SJCRH30 (cell line): ENCODE results near the gene AGAP1. TPM values are rescaled to one million over a fixed set of nuclear protein-coding genes. Genes with fewer than 3 reads are reported as not detected.
A peak's percentile ranks its signal among the peaks of the same experiment; 100 is the strongest.

Source experiments
- DNase-seq, 2 experiments: peaks; one replicate each; pipeline ENCODE4 v3.0.0-alpha.2; 2015 to 2020
- H3K27ac ChIP-seq: fragments of 250-450 bp; sonication (Bioruptor Pico); 2 replicates; pipeline ENCODE4 v1.5.1; 2020; ENCODE audit warnings: mild to moderate bottlenecking, moderate library complexity
- H3K27me3 ChIP-seq: fragments of 250-450 bp; sonication (Bioruptor Pico); 2 replicates; pipeline ENCODE4 v1.5.1; 2020; ENCODE audit warnings: mild to moderate bottlenecking, moderate library complexity
- H3K36me3 ChIP-seq: fragments of 250-450 bp; sonication (Bioruptor Pico); 2 replicates; pipeline ENCODE4 v1.5.1; 2020; ENCODE audit warnings: mild to moderate bottlenecking, moderate library complexity
- H3K4me1 ChIP-seq: fragments of 250-450 bp; sonication (Bioruptor Pico); 2 replicates; pipeline ENCODE4 v1.5.1; 2020; ENCODE audit warnings: mild to moderate bottlenecking, moderate library complexity
- H3K4me3 ChIP-seq: fragments of 250-450 bp; sonication (Bioruptor Pico); 2 replicates; pipeline ENCODE4 v1.5.1; 2020; ENCODE audit warnings: mild to moderate bottlenecking, moderate library complexity
- H3K9me3 ChIP-seq: fragments of 250-450 bp; sonication (Bioruptor Pico); replicated peaks from 2 replicates; pipeline ENCODE4 v1.5.1; 2020; ENCODE audit warnings: mild to moderate bottlenecking, moderate library complexity
- total RNA-seq: library from RNA; depleted of rRNA; stranded (reverse); fragments of >200 nt; shearing (Covaris generic); gene quantifications from 2 replicates; pipeline ENCODE4 v1.2.3, GENCODE V29; 2014

Gene AGAP1
- total RNA-seq, 1 experiment from 2014 or later, result 27.8 TPM

- Histone ChIP-seq H3K27ac (no peak overlapping the region), H3K36me3 (no peaks in the 10 kb centered on the region; the same call in 1 of the 2 replicates), H3K4me1 (no peaks in the 10 kb centered on the region), H3K27me3 (no peaks in the 10 kb centered on the region), H3K9me3 (no peaks in the 10 kb centered on the region), H3K4me3 (no peak overlapping the region)
- no peak for DNase-seq
Measured at GRCh38 chr2:235879116-235879515, 385.3 kb downstream of the AGAP1 start.

GRCh38 chr2:235883675-235884074, 389.8 kb downstream of the AGAP1 start:
- no peak overlapping the region for H3K4me3 ChIP-seq
- no peaks in the 10 kb centered on the region for H3K27me3 ChIP-seq
- H3K27ac ChIP-seq, result no peak overlapping the region
- H3K36me3 ChIP-seq, result peaks cover 4% of the 10 kb centered on the region; the same call in 1 of the 2 replicates
- H3K4me1 ChIP-seq, result no peaks in the 10 kb centered on the region
- no peak for DNase-seq
- H3K9me3 ChIP-seq, result no peaks in the 10 kb centered on the region

- Histone ChIP-seq H3K36me3 (peaks cover 9% of the 10 kb centered on the region; the same call in 1 of the 2 replicates), H3K27me3 (no peaks in the 10 kb centered on the region), H3K27ac (no peak overlapping the region), H3K4me3 (no peak overlapping the region), H3K4me1 (no peaks in the 10 kb centered on the region), H3K9me3 (no peaks in the 10 kb centered on the region)
- DNase-seq, result no peak
Measured at GRCh38 chr2:235889302-235889630, 395.4 kb downstream of the AGAP1 start.

- Histone ChIP-seq H3K36me3 (0 out of 2 replicates have a peak, but pooled peaks cover 5% of the 10 kb centered on the region), H3K27me3 (no peaks in the 10 kb centered on the region), H3K27ac (no peak overlapping the region), H3K4me3 (no peak overlapping the region), H3K9me3 (no peaks in the 10 kb centered on the region), H3K4me1 (no peaks in the 10 kb centered on the region)
- DNase-seq, result no peak
Measured at GRCh38 chr2:235893129-235893698, 399.4 kb downstream of the AGAP1 start.

- Histone ChIP-seq H3K36me3 (0 out of 2 replicates have a peak, but pooled peaks cover 5% of the 10 kb centered on the region), H3K4me3 (no peak overlapping the region), H3K9me3 (no peaks in the 10 kb centered on the region), H3K4me1 (no peaks in the 10 kb centered on the region), H3K27me3 (no peaks in the 10 kb centered on the region), H3K27ac (no peak overlapping the region)
- no peak for DNase-seq
Measured at GRCh38 chr2:235894839-235895238, 401.0 kb downstream of the AGAP1 start.

- 0 out of 2 replicates have a peak, but pooled peaks cover 5% of the 10 kb centered on the region for H3K36me3 ChIP-seq
- no peak overlapping the region for H3K27ac ChIP-seq
- no peaks in the 10 kb centered on the region for H3K9me3 ChIP-seq
- DNase-seq, result no peak
- no peaks in the 10 kb centered on the region for H3K27me3 ChIP-seq
- no peaks in the 10 kb centered on the region for H3K4me1 ChIP-seq
- no peak overlapping the region for H3K4me3 ChIP-seq
Measured at GRCh38 chr2:235896061-235896460, 402.2 kb downstream of the AGAP1 start.

GRCh38 chr2:235897992-235898391, 404.1 kb downstream of the AGAP1 start:
- Histone ChIP-seq H3K27ac (no peak overlapping the region), H3K4me1 (no peaks in the 10 kb centered on the region), H3K9me3 (no peaks in the 10 kb centered on the region), H3K27me3 (no peaks in the 10 kb centered on the region), H3K36me3 (0 out of 2 replicates have a peak, but pooled peaks cover 5% of the 10 kb centered on the region), H3K4me3 (no peak overlapping the region)
- no peak for DNase-seq

GRCh38 chr2:235898766-235899165, 404.9 kb downstream of the AGAP1 start:
- no peak overlapping the region for H3K4me3 ChIP-seq
- no peaks in the 10 kb centered on the region for H3K27me3 ChIP-seq
- H3K4me1 ChIP-seq, result no peaks in the 10 kb centered on the region
- no peak overlapping the region for H3K27ac ChIP-seq
- DNase-seq, result no peak
- H3K9me3 ChIP-seq, result no peaks in the 10 kb centered on the region
- H3K36me3 ChIP-seq, result 0 out of 2 replicates have a peak, but pooled peaks cover under 1% of the 10 kb centered on the region

GRCh38 chr2:235900631-235901030, 406.8 kb downstream of the AGAP1 start:
- Histone ChIP-seq H3K36me3 (no peaks in the 10 kb centered on the region), H3K4me3 (no peak overlapping the region), H3K27ac (no peak overlapping the region), H3K9me3 (no peaks in the 10 kb centered on the region), H3K4me1 (no peaks in the 10 kb centered on the region), H3K27me3 (no peaks in the 10 kb centered on the region)
- no peak for DNase-seq

GRCh38 chr2:235901243-235901642, 407.4 kb downstream of the AGAP1 start:
- Histone ChIP-seq H3K27me3 (no peaks in the 10 kb centered on the region), H3K4me3 (no peak overlapping the region), H3K36me3 (no peaks in the 10 kb centered on the region; the same call in 1 of the 2 replicates), H3K27ac (no peak overlapping the region), H3K9me3 (no peaks in the 10 kb centered on the region), H3K4me1 (no peaks in the 10 kb centered on the region)
- DNase-seq, result no peak

GRCh38 chr2:235903782-235904584, 410.1 kb downstream of the AGAP1 start:
- no peaks in the 10 kb centered on the region; the same call in 1 of the 2 replicates for H3K36me3 ChIP-seq
- peaks cover 10% of the 10 kb centered on the region for H3K4me1 ChIP-seq
- DNase-seq, result no peak
- no peak overlapping the region for H3K27ac ChIP-seq
- no peak overlapping the region for H3K4me3 ChIP-seq
- no peaks in the 10 kb centered on the region for H3K9me3 ChIP-seq
- no peaks in the 10 kb centered on the region for H3K27me3 ChIP-seq

GRCh38 chr2:235904585-235904931, 410.7 kb downstream of the AGAP1 start:
- no peak for DNase-seq
- no peaks in the 10 kb centered on the region for H3K27me3 ChIP-seq

GRCh38 chr2:235908826-235909225, 415.0 kb downstream of the AGAP1 start:
- no peak overlapping the region for H3K4me3 ChIP-seq
- H3K27me3 ChIP-seq, result no peaks in the 10 kb centered on the region
- peak; percentile 65 to 89 for DNase-seq

More at GRCh38 chr2:235904585-235904931, 410.7 kb downstream of the AGAP1 start:
- no peaks in the 10 kb centered on the region for H3K9me3 ChIP-seq
- no peak overlapping the region for H3K4me3 ChIP-seq
- H3K27ac ChIP-seq, result no peak overlapping the region
- no peaks in the 10 kb centered on the region; the same call in 1 of the 2 replicates for H3K36me3 ChIP-seq
- H3K4me1 ChIP-seq, result peaks cover 16% of the 10 kb centered on the region

GRCh38 chr2:235909358-235909757, 415.5 kb downstream of the AGAP1 start:
- Histone ChIP-seq H3K27ac (no peak overlapping the region), H3K4me1 (peaks cover 17% of the 10 kb centered on the region), H3K36me3 (peaks cover 6% of the 10 kb centered on the region), H3K4me3 (no peak overlapping the region), H3K27me3 (no peaks in the 10 kb centered on the region), H3K9me3 (no peaks in the 10 kb centered on the region)
- no peak for DNase-seq

More at GRCh38 chr2:235908826-235909225, 415.0 kb downstream of the AGAP1 start:
- H3K9me3 ChIP-seq, result no peaks in the 10 kb centered on the region
- H3K4me1 ChIP-seq, result peaks cover 17% of the 10 kb centered on the region
- peaks cover 6% of the 10 kb centered on the region for H3K36me3 ChIP-seq
- H3K27ac ChIP-seq, result no peak overlapping the region

- Histone ChIP-seq H3K36me3 (peaks cover 10% of the 10 kb centered on the region), H3K27ac (no peak overlapping the region), H3K9me3 (no peaks in the 10 kb centered on the region), H3K4me3 (no peak overlapping the region), H3K4me1 (peaks cover 17% of the 10 kb centered on the region), H3K27me3 (no peaks in the 10 kb centered on the region)
- DNase-seq, result no peak
Measured at GRCh38 chr2:235910067-235910466, 416.2 kb downstream of the AGAP1 start.
